GM18867 (cell line): ENCODE data around the gene SLC7A1.
"Not testable (repeated sequence)": the region's sequence is repeated elsewhere in the genome, so short reads cannot be mapped to it uniquely, and the experiment has no call there.

Experiments used
- ATAC-seq: cut with Tn5 transposase; IDR thresholded peaks from one replicate; pipeline ENCODE4 v1.9.1; 2021; ENCODE audit warnings: mild to moderate bottlenecking, moderate library complexity; ENCODE audit not compliant: unreplicated experiment

The SLC7A1 gene

DNA sequence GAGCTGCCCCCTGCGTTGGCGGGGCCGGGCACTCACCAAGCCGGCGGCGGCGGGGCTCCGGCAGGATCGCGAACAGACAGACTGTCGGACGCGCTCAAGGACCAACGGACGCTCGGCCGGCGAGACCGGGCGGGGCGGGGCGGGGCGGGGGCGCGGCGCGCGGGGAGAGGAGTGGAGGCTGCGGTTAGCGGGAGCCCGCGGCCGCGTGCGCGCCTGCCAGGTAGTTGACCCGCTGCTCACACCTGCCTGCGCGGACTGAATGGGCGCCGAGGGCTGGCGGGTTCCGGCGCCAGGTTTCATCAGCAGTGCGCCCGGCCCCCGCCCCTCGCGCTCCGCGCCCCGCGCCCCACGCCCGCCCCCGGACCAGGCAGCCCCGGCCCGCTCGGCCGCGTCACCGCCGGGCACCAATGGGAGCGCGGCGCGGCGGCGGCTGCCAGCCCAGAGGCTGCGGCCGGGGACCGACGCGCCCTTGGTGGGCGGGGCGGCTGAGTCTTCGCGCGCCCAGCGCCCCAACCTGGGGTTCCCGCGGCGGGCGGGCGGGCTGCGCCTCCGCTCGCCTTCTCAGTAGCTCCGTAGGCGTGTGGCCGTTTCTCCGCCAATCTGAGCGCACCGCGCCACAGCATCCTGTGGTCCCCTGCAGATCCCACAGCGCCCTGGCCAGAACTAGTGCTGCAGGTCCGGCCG lies at the start of gene SLC7A1:
Gene SLC7A1, minus strand, starts transcription at position 309 of the 684 bp plus-strand sequence. CDS start 59,500 bp downstream, outside the sequence.
- ATAC-seq = peak; percentile 85

DNA sequence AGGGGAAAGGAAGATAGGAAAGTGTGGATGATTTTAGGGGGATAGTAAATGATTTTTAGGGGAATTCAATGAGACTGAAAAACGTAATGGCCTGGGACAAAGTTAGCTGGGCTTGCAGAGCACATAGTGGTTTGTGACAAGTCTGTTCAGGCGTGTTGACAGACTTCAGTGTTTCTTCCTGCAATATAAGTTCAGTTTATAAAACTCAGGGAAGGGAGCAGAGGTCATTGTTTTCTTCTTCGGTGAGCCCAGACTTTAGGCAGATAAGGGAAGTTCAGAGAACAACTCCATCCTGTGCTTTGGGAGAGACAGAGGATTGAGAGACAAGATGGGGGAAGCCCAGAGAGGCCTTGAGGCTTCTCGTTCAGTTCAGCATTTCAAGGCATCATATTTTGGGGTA lies 45.2 kb upstream of the SLC7A1 start:
- ATAC-seq = no peak

DNA sequence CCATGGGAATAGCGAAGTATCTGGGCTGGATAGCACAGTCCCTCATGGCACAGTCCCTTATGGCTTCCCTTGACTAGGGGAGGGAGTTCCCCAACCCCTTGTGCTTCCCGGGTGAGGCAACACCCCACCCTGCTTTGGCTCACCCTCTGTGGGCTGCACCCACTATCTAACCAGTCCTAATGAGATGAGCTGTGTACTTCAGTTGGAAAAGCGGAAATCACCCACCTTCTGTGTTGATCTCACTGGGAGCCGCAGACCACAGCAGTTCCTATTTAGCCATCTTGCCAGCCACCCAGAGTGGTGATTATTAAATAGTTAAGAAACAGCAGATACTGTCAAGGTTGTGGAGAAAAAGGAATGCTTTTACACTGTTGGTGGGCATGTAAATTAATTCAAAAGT lies 41.3 kb upstream of the SLC7A1 start:
- not testable (repeated sequence) for ATAC-seq

DNA sequence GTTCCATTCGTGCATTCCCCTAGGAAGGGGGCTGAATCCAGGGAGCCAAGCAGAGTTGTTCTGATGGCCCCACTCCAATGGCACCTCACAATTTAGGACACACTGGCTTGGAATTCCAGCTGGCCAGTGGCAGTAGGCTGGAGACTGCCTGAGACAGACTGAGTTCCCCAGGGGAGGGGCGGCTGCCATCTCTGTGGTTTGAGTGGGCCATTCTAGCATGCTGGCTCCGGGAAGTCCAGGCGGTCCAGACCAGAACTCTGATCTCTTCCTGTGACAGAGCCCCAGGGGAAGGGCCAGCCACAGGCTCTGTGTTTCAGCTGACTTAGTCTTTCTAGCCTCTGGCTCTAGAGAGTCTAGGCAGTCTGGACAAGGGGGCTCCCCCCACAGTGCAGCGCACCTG lies 29.5 kb upstream of the SLC7A1 start:
- ATAC-seq = no peak

DNA sequence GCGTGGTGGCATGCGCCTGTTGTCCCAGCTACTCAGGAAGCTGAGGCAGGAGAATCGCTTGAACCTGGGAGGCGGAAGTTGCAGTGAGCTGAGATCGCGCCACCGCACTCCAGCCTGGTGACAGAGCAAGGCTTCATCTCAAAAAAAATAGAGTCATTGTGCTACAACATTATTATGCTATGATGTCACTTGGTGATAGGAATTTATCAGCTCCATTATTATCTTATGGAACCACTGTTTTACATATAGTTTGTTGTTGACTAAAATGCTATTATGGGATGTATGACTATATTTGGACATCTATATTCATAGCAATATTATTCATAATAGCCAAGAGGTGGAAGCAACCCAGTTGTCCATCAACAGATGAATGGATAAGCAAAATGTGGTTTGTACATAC lies 26.4 kb upstream of the SLC7A1 start:
- no peak for ATAC-seq

DNA sequence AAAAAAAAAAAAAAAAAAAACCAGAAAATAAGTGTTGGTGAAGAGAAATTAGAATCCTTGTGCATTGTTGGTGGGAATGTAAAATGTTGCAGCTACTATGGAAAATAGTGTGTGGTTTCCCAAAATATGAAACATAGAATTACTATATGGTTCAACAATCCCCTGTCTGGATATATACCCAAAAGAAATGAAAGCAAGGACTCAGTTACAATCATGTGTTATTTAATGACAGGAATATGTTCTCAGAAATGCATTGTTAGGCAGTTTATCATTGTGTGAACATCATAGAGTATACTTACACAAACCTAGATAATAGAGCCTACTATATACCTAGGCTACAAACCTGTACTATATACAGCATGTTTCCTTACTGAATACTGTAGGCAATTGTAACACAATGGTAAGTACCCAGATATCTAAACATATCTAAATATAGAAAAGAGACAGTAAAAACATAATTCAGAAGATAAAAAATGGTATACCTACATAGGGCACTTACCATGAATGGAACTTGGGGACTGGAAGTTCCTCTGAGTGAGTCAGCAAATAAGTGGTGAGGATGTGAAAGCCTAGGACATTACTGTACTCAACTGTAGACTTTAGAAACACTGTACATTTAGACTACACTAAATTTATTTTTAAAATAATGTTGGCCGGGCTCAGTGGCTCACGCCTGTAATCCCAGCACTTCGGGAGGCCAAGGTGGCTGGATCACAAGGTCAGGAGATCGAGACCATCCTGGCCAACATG lies 25.7 kb upstream of the SLC7A1 start:
- ATAC-seq = no peak

DNA sequence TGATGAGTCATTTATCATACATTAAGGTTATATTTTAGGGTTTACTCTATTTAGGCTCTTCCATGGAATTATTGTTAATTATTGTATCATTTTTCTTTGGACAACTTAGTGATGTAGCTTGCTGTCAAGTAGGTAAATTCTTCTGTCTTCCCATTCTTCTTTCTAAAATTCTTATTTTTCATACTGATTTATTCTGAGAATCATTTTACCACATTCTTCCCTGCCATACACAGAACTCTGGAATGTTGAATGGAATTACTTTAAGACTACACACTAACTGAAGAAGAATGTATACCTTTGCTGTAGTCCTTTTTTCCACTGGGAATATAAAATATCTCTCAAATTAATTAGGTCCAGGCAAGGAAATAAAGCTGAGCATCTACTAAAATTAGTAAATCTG lies 24.5 kb upstream of the SLC7A1 start:
- ATAC-seq = no peak

DNA sequence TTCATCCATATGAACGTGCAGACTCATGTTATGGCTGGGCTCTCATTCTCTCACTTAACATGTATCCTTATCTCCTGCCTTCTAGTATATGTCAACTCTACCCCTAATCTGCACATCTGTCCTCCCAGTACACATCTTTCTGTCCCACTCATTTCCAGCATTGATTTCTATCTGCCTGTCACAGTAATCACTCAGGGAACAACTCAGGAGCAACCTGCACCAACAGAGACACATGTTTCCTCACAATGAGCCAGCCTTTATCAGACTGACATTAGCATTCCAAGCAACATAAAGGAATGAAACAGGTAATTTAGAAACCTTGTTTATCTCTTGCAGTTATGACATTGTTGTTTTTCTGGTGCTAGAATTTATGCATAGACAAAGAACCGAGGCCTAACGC lies 17.6 kb upstream of the SLC7A1 start:
- no peak for ATAC-seq

DNA sequence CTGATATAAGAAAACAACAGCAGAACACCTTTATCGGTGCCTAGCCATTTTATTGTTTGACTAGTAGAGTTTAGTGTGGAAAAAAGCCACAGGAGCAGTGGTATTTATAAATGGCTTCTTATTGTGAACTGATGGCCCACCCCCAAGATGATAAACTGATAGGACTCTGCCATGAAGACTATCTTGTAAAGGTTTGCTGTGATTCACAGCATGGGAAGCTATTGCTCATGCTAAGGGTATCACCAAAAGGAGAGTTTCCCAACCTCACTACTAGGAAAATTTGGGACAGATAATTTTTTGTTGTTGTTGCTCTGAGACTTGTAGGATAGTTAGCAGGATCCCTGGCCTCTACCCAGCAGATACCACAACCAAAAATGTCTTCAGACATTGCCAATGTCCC lies 12.0 kb upstream of the SLC7A1 start:
- ATAC-seq = no peak

DNA sequence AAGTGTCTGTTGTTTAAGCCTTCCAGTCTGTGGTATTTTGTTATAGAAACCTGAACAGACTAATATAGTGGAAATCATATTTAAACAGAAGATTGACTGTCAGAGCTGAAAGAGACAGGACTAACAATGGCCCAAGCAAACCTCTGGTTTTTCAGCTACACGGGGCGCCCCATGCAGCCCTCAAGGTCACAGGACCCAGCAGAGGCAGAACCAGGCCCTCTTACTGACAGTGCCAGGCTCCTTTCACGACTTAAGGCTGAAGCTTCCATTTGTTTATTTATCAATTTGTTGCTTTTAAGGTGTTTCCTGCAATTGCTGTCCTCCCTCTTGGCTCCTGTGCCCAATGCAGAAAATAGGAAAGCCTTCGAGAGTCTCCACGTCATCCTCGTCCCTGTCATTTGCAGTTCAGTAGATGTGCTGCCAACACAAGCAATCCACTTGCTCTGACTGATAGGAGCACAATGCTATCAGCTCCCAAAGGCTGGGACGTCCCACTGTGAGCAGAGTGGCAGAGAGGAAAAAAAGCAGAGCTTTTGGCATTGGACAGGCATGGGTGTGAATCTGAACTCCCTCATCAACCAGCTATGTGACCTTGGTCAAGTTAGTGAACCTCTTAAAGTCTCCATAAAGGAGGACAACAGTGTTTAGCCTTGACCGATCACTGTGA lies 10.5 kb upstream of the SLC7A1 start:
- ATAC-seq = no peak

DNA sequence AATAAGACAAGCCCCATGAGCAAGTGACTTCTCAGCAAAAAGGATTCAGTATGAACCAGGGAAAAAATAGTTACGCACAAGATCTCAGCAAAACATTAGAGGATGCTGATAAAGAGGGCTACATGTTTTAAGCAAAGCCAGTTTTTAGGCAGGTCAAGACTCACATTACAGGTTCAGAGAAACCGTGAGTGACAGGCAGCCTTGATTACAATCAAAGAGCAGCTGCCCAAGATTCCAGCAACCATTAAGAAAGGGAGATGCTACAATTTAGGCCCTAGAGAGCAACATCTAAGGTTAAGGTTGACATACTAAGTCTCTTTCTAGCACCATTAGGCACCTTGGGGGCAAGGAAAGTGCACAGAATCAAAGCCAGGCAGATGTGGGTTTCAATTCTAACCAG lies 2.8 kb upstream of the SLC7A1 start:
- ATAC-seq = no peak

DNA sequence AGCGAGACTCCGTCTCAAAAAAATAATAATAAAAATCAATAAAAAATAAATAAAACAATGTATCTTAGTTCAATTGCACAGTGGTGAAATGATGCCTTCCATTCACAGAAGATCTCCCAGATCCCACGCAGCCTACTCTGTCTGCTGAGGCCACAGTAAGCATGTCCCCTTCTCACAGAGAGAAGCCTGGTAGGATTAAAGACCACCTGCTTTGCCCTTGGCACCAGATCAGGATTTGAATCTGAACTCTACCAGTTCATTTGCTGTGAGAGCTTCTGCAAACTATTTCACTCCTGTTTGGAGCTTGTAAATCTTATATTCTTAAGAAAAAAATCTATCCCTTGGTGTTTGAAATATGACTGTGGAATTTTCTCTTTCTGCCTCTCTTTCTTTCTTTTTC lies 2.2 kb upstream of the SLC7A1 start:
- no peak for ATAC-seq

DNA sequence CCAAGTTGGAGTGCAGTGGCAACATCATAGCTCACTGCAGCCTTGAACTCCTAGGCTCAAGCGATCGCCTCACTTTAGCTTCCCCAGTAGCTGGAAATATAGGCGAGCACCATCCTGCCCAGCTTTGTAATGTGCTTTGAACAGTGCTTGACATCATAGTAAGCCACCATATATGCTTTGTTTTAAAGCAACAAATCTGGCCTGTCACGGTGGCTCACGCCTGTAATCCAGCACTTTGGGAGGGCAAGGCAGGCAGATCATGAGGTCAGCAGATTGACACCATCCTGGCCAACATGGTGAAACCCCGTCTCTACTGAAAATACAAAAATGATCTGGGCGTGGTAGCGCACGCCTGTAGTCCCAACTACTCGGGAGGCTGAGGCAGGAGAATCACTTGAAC lies 1.8 kb upstream of the SLC7A1 start:
- no peak for ATAC-seq

DNA sequence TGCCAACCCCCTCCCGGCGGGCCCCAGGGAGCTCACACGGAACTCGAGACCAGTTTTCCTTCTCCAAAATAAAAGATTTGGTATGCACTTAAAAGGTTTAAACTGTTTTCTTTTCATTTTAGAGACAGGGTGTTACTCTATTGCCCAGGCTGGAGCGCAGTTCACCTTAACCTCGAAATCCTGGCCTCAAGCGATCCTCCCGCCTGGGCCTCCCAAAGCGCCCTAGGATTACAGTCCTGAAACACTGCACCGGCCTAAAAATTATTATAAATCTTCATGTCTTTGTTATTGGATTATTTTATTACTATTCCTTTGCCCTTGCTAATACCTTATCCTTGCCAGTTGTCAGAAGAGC lies 553 bp upstream of the SLC7A1 start:
- ATAC-seq = no peak

DNA sequence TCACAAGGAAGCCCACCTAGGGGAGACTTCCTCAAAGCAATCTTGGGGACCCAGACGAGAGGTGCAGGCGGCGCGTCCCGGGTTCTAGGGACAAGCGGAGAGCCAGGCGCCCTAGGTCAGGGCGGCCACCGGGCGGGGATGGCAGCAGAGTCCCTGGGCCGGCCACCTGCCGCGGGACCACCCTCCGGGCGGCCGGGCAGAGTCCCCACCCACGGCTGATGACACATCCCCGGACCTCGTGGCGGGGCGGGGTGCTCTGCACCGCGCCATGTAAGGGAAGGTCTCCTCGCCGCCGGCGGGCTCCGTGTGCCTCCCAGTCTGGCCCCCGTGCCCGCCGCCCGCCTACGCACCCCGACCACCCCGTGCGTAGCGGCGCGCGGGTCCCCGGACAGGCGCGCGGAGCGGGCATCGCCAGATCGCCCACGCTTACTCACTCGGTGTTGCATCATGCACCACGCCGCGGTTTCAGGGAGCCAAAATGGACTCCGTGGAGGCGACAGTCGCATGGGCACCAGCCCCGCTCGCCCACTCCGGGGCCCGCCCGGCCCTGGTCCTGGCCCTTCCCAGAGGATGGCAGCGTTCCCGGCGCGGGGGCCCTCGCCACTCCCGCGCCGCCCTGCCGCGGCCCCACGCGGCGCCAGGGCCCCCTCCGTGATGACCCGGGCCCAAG lies 643 bp downstream of the SLC7A1 start:
- peak; percentile 40 for ATAC-seq

DNA sequence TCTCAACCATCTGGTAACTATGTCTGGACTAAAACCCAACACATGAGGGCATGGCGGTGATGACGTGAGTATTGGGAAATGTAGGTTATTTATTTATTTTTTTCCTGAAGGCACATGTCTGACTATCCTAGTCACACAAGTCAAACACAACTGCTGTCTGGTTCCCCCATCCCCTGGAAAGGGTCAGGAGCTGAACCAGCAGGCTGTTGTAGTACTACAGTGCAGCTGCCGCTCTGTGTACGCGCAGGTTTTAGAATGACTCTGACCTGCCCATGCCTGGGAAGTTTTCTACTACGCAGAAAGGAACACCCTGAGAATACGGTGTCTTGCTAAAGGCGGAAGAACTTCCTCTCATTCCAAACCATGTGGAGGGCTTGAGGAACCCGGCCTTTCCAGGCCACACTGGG lies 1.2 kb downstream of the SLC7A1 start:
- ATAC-seq = peak; percentile 31

DNA sequence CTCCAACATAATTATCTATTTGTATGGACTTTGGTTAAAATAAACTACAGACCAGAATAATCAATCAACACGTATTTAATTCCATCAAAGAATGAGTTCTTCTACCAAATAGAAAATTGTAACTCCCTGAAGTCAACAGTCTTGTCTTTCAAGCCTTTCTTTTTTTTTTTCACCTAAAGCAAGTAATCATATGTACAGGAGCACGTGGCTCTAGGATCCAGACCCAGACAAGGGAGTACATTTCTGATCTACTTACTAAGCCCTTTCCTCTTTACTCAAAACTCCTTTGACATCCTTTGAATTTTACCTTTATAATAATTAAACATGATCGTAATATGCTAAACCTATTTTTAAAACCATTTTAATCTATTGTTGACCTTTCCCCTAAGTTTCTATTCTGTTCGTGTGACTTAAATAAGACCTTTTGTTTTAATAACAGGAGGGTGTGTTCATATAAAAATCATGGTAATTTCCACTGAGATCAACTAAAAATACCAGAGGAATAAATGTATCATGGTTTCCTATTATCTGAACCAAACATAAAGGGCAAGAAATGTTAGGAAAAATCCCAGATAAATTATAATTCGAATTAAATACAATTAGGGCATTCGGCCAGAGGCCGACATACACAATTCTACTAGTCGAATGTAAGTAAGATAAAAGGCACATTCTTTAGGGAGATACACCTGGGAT lies 1.7 kb downstream of the SLC7A1 start:
- no peak for ATAC-seq

DNA sequence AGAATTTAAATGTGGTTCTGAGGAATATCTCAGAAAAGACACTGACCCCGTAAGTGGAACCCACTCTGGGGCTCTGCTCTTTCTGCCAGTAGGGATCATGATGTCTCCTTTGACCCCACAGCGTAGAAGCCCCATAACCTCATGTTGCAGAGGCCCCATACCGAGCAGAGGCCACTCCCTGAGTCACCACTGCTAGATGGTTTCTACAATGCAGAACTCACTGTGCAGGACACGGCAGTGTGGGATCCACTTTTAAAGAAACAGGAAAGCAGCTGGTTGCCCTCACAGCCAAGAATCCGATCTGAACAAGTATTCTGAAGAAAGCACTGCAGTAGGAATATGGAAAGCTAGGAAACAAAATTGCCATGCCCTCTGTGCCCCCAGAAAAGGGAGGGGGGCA lies 4.2 kb downstream of the SLC7A1 start:
- no peak for ATAC-seq

DNA sequence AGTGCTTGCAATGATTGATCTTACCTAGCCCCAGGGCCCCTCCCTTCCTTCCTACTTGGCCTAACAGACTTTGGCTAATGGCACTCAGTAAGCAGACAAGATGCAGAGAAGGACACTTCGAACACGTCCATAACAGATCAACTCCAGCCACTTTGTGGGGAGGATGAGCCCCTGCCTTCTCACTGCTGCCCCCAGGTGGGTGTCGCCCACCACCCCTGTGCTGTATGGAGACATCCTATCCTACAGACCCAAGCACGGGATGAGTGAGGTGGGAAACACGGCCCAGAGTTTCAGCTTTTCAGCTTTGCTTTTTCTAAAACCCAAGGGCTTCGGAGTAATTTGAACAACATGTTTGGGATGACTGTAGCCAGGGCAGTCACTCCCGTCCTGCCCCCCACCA lies 5.5 kb downstream of the SLC7A1 start:
- no peak for ATAC-seq

DNA sequence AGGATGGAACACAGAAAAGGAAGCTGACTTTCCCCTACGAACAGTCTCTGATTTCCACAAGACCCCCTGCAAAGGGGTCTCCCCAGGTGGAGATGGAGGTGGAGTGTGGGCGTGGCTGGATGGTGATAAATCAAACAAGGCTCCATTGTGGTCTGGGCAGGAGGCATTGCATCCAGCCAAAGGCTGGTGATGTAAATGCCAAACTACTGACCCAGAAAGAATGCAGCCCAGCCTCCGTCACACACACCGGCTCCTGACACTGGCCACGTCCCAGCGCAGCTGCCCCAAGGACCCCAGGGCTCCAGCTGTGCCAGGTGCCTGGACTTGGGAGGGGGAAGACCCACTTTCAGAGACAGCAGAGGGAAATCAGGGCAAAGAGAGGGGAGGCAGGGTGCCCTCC lies 6.3 kb downstream of the SLC7A1 start:
- ATAC-seq = no peak

DNA sequence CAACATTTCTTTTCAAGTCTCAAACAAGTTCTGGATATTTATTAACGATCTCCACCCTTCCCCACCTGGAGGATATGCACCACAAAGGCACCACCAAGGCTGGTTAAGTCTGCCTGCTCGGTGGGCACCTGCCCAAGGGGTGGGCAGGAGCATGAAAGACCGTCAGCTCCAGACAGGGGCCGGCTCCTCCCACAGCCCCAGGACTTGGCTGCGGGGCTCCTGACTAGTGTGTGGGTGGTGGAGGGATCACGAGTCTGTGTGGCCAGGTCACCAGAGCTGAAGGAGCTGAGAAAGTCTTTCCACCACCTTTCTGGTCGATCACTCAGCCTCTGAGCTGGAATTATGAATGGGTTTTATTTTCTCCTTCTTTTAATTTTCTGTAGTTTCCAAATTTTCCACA lies 7.8 kb downstream of the SLC7A1 start:
- ATAC-seq = no peak
